Stomach (tissue), 4 donors: ENCODE measurements around the gene AKT1.

Experiments used
- EP300 ChIP-seq: sonication (generic); formaldehyde crosslinking; IDR thresholded peaks from one replicate; pipeline ENCODE4 v1.6.1; 2017; ENCODE audit warnings: antibody characterized with exemption
- POLR2A ChIP-seq, 4 donors: fragments of 450-650 bp; IDR thresholded peaks; one replicate each; pipeline ENCODE4 v1.6.1; 2016; ENCODE audit warnings: antibody characterized with exemption in 4 of 4, control low read depth in 2 of 4, mild to moderate bottlenecking in 1 of 4, moderate library complexity in 1 of 4
- TF ChIP-seq, protein P1 (sequence below), 7 experiments: fragments of 450-650 bp in 4 of 7; fragments of 200-600 bp in 3 of 7; sonication (generic) in 3 of 7; IDR thresholded peaks; one replicate each; pipeline ENCODE4 v1.5.1; 2016 to 2019; ENCODE audit warnings: antibody characterized with exemption in 7 of 7, control low read depth in 2 of 7, mild to moderate bottlenecking in 1 of 7

DNA sequence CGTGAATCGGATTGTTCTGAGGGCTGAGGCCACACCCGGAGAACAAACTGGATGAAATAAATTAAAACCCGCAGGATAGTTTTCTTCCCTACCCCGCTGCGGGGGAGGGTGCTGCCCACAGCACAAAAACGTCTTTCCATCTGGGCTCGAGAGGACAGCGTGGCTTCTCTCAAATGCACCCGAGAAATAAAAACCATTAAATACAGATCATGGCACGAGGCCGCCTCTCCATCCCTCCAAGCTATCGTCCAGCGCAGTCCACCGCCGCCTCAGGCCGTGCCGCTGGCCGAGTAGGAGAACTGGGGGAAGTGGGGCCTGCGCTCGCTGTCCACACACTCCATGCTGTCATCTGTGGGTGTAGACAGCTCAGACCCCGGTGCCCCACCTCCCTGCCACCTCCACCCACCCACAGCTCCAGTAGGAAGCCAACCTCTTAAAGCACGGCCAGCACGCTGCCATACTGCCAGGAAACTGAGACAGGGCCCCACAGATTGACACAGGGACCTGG, 25.4 kb downstream of the AKT1 start:
- TF ChIP-seq, protein P1, sequence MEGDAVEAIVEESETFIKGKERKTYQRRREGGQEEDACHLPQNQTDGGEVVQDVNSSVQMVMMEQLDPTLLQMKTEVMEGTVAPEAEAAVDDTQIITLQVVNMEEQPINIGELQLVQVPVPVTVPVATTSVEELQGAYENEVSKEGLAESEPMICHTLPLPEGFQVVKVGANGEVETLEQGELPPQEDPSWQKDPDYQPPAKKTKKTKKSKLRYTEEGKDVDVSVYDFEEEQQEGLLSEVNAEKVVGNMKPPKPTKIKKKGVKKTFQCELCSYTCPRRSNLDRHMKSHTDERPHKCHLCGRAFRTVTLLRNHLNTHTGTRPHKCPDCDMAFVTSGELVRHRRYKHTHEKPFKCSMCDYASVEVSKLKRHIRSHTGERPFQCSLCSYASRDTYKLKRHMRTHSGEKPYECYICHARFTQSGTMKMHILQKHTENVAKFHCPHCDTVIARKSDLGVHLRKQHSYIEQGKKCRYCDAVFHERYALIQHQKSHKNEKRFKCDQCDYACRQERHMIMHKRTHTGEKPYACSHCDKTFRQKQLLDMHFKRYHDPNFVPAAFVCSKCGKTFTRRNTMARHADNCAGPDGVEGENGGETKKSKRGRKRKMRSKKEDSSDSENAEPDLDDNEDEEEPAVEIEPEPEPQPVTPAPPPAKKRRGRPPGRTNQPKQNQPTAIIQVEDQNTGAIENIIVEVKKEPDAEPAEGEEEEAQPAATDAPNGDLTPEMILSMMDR (IDR thresholded peaks at IDR 0.05) = no peak
- TF ChIP-seq EP300 (no peak), POLR2A (IDR thresholded peaks at IDR 0.05) (no peak)
